NCI-H128 (cell line): Measurements from ENCODE around the gene ABCC1.

ENCODE experiments used
- DNase-seq: peaks from one replicate; lab custom pipeline; 2025; ENCODE audit not compliant: unreplicated experiment; lab: John Stamatoyannopoulos, UW

Gene ABCC1

DNA sequence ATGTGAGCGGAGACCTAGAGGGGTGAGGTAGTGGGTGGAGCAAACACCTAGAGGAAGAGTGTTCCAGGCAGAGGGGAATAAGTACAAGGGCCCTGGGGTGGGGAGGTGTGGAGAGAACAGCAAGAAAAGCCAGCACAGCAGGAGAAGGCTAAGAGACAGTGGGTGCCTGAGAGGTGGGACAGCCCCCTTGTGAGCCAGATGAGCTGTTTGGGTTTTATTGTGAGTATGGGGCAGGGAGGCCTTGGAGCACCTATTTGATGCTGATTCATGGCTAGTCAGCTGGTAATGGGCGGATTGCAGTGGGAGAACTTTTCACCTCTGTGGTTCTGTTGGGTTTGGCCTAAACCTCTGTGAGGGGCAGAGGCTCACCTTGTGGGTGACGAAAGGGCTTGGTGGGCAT, 68.4 kb downstream of the ABCC1 start:
- DNase-seq = no peak

- no peak for DNase-seq
These were observed 69.3 kb downstream of the ABCC1 start for GRCh38 chr16:16018705-16019104.

DNA sequence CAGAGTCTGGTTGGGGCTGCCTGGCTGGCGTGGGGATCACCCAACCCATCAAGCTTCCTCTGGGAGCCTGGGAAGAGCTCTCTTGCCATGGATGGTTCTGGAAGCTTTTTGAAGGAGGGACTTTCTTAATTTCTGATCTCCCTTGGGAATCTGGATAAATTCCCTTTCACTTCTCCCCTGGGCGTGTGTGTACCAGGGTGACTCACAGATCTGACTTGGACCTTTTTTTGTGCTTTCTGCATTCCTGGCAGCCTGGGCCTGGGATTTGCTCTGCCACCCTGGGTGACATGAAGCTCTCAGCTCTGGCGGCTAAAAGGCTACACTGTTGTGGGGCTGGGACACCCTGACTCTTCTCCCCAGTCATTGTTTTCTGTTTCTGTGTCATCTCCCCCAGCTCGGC, 70.1 kb downstream of the ABCC1 start:
- no peak for DNase-seq

DNA sequence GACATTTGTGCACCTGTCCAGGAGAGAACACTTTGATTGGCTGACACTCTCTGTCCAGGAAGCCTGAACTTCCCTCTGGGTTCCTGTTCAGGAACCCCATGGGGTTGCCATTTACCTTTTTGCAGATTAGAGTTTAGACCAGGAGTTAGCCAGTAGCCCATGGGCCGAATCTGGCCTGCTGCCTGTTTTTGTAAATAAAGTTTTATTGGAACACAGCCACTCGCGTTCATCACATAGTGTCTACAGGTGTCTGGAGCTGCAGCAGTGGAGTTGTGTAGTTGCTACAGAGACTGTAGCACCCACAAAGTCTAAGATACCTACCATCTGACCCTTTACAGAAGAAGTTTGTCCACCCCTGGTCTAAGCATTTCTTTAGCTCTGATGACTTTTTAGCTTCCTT, 70.9 kb downstream of the ABCC1 start:
- DNase-seq = no peak

DNA sequence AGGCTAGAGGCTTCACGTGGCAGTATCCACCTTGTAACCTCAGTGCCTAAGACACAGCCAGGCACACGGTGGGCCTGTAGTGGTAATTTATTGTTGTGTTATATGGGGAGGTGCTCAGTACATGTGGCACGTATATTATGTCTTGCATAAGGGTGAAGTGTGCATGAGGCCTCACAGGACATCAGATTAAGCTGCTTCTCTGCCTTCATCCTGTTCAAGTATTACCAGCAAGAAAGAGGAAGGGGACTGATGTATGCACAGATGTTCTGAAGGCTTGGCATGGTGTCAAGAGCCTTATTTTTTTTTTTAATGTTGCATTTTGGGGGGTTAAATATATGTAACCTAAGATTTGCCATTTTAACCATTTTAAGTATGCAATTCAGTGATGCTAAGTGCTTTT, 71.6 kb downstream of the ABCC1 start:
- no peak for DNase-seq

- DNase-seq = no peak
These were observed 72.2 kb downstream of the ABCC1 start for GRCh38 chr16:16021646-16021987.

- no peak for DNase-seq
These were observed 72.7 kb downstream of the ABCC1 start for GRCh38 chr16:16021988-16022682.

DNA sequence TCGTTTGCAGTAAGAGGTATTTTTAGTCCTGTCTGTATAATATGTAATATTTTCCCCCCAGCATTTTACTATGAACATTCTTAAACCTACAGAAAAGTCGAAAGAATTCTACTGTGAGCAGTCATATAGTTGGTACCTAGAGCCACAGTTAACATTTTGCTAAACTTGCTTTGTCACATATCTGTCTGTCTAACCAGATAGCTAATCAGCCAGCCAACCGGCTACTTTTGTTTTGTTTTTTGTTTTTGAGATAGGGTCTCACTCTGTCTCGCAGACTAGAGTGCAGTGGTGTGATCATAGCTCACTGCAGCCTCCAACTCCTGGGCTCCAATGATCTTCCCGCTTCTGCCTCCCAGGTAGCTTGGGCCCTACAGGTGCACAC, 73.3 kb downstream of the ABCC1 start:
- DNase-seq = no peak

DNA sequence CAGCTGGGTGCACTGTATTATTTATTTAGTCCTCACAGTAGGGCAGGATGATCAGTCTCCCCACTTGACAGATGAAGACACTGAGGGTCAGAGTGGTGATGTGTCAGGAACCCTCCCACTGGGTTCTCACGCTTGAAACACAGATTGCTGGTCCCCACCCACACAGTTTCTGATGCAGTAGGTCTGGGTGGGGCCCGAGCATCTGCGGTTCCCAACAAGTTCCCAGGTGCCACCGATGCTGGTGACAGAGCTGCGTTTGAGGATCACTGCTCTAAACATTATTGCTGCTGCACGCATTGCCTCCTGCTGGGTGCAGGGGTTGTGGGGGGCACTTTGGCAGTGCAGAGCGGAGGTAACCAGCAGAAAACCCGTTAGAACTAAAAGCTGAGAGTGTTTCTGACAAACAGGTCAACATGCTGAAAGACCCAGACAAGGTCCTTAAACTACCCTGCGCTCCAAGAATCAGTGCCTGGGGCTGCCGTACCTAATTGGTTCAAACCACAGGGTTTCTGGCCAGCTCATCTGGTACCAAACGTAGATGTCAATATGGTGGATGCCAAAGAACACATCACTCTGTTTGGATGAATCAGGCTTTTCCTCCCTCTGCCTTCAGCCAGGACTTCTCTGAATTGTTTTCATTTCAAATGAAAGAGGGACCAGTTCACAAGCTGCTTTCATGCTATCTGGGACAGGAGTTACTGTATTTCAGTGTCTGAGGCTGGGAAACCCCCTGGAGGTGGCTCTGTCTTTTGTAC, 76.0 kb downstream of the ABCC1 start:
- DNase-seq = no peak

GRCh38 chr16:16027728-16028310, 78.4 kb downstream of the ABCC1 start:
- DNase-seq = no peak

- no peak for DNase-seq
These were observed 79.0 kb downstream of the ABCC1 start for GRCh38 chr16:16028311-16028999.

DNA sequence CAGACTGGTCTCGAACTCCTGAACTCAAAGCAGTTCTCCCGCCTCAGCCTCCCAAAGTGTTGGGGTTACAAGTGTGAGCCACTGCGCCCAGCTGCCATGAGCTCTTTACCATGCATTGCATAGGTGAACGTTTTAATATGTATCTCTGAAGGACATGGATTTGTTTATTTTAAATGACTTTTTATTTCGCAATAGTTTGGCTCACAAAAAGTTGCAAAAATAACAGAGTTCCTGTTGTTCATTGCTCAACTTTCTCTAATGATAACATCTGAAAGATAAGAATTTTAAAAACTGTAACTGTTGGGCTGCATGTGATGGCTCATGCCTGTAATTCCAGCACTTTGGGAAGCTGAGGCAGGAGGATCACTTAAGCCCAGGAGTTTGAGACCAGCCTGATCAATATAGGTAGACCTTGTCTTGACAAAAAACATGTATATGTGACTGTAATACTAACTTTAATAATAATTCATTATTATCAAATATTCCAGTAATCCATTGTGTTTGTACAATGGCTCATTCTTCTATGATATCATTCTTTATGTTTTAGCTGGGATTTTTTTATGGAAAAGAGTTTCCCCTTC, 80.1 kb downstream of the ABCC1 start:
- DNase-seq = no peak

DNA sequence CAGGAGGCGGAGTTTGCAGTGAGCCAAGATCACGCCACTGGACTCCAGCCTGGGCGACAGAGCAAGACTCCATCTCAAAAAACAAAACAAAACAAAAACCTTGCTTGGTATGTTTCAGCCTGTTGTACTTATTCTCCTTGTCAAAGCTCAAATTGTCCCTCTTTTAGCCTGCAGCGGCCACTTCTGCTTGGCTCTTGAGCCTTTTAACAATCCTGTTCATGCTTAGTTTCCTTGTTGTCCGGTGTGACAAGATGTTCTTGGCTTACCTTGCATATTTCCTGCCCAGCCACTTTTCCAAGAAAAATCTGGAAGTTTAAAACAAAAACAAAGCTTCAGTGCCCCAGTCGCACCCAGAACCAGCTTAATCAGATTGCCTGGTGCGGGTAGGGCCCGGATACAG, 81.0 kb downstream of the ABCC1 start:
- no peak for DNase-seq

DNA sequence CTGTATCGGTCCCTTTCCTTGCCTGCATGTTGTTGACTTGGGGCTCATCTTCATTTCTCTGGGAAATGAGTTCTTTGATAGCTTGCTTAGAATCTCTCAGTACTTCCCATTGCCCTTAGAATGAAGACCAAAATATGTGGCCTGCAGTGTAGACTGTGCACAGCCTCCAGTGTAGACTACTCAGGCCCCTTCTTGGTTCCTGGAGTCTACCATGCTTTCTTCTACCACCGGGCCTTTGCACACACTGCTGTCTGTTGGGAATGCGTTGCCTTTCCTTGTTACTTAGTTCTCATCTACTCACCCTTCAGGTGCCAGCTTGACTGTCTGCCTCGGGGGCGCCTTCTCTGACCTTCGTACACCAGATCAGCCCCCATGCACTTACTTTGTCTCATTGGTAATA, 82.0 kb downstream of the ABCC1 start:
- no peak for DNase-seq

GRCh38 chr16:16032271-16032979, 83.0 kb downstream of the ABCC1 start:
- no peak for DNase-seq

- DNase-seq = no peak
These were observed 83.8 kb downstream of the ABCC1 start for GRCh38 chr16:16033208-16033717.

DNA sequence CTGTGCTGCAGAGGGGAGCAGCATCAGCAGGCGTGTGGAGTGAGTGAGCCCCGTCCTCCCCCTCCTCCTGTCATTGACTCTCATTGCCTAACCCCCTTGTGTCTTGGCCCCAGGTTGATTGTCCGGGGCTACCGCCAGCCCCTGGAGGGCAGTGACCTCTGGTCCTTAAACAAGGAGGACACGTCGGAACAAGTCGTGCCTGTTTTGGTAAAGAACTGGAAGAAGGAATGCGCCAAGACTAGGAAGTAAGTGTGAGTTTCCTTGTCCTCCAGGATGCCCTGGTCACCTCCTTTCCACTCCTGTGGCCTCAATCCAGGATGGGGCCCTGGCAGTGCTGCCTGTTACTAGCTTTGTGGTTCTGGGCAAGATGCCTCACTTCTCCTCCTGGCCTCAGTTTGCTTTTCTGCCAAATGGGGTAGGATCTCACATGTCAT, 87.0 kb downstream of the ABCC1 start:
- DNase-seq = no peak

DNA sequence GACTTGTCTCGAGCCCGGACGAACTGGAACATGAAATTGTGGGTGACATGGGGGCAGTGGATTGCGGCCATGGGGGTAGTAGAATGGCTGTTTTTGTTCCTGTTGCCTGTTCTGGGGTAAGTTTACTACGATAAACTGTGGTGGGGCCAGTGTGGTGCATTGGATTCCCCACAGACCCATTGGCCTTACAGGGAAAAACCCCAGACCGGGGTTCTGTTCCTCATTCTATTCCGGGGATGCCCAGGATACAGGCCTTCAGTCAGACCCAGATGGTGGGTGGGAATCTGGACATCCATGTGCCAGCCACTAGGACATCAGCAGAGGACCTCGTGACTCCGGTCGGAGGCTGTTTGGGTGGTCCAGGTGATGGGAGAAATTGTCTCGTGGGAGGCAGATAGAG, 88.1 kb downstream of the ABCC1 start:
- no peak for DNase-seq

DNA sequence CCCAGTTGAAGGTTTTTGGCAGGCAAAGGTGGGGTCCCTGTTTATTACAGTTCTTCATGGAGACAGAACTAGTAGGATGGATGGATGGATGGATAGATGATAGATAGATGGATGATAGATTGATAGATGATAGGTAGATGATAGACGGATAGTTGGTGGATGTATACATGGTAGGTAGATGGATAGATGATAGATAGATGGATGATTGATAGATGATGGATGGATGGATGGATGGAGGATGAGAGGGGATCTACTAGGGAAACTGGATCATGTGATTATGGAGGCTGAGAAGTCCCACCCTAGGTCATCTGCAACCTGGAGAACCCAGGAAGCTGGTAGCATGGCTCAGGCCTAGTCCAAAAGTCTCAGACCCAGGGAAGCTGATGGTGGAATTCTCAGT, 88.6 kb downstream of the ABCC1 start:
- DNase-seq = no peak

DNA sequence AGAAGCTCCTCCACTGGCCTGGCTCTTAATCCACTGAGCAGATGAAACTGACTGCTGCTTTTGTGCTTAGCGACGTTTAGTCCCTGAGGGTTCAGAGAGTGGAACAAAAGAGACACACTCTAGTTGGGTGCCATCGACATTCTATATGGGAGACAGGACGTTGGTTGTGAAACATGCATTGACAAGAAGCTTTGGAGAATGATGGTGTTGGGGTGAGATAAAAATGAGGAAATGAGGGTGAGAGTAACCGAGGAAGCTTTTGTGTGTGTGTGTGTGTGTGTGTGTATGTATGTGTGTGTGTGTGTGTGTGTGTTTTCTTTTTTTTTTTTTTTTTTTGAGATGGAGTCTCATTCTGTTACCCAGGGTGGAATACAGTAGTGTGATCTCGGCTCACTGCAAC, 89.5 kb downstream of the ABCC1 start:
- DNase-seq = no peak
